AG09319 (cell line): ENCODE data around the gene SHKBP1.
A peak's percentile ranks its signal among the peaks of the same experiment; 100 is the strongest.

Experiments used
- DNase-seq: peaks from one replicate; pipeline ENCODE4 v3.0.0-alpha.2; 2010; ENCODE audit warnings: low read depth; ENCODE audit errors: extremely low read depth
- CTCF ChIP-seq: IDR thresholded peaks from 2 replicates; pipeline ENCODE4 v1.5.1; 2011; ENCODE audit warnings: low read depth, mild to moderate bottlenecking, inconsistent platforms, low read length, moderate library complexity

Gene SHKBP1

GRCh38 chr19:40610396-40611064 is 33.9 kb downstream of the SHKBP1 start:
- no peak for TF ChIP-seq CTCF
- DNase-seq = no peak

- DNase-seq = no peak
- TF ChIP-seq CTCF = no peak
These were observed 34.4 kb downstream of the SHKBP1 start for GRCh38 chr19:40611096-40611495.

- DNase-seq = no peak
- no peak for TF ChIP-seq CTCF
These were observed 35.4 kb downstream of the SHKBP1 start for GRCh38 chr19:40611900-40612698.

- DNase-seq = no peak
- no peak for TF ChIP-seq CTCF
These were observed 36.4 kb downstream of the SHKBP1 start for GRCh38 chr19:40612831-40613689.

- TF ChIP-seq CTCF = no peak
- no peak for DNase-seq
These were observed 37.3 kb downstream of the SHKBP1 start for GRCh38 chr19:40613690-40614621.

- peak; percentile 94 for DNase-seq
- TF ChIP-seq CTCF = no peak
These were observed 38.1 kb downstream of the SHKBP1 start for GRCh38 chr19:40614622-40615411.
